ENCODE measurements around the gene TSPAN5. TPM values are rescaled to one million over a fixed set of nuclear protein-coding genes. Genes with fewer than 3 reads are reported as not detected.

Gene TSPAN5
- total RNA-seq, 4 donors from 2014 or later = 25.5 to 41.5 (median 36.5) TPM

GRCh38 chr4:98613453-98614075 lies 44.8 kb downstream of the TSPAN5 start:
- intact Hi-C loops (cut with DNase I; ENCODE audit: low total_unique reads) = no loop called here
- H3K4me3 ChIP-seq (ENCODE audit: low read depth, poor library complexity, severe bottlenecking) = no peak overlapping the region
- TF ChIP-seq POLR2A (IDR thresholded peaks at IDR 0.05) (no peak), CTCF (IDR thresholded peaks at IDR 0.05) (no peak)
- DNase-seq (ENCODE audit: low spot score in 2 of 2) = no peak
- WGBS, 2 donors = 64 to 65% methylated on average over 4 of the region's 4 CpGs

GRCh38 chr4:98612318-98613250 lies 45.8 kb downstream of the TSPAN5 start:
- no peak overlapping the region for H3K4me3 ChIP-seq (ENCODE audit: low read depth, poor library complexity, severe bottlenecking)
- TF ChIP-seq POLR2A (IDR thresholded peaks at IDR 0.05) = no peak
- TF ChIP-seq CTCF (IDR thresholded peaks at IDR 0.05) = no peak
- no peak for DNase-seq (ENCODE audit: low spot score in 2 of 2)
- intact Hi-C loops (cut with DNase I; ENCODE audit: low total_unique reads) = no loop called here
- WGBS, 2 donors = 86% methylated on average over 11 of the region's 11 CpGs

DNA sequence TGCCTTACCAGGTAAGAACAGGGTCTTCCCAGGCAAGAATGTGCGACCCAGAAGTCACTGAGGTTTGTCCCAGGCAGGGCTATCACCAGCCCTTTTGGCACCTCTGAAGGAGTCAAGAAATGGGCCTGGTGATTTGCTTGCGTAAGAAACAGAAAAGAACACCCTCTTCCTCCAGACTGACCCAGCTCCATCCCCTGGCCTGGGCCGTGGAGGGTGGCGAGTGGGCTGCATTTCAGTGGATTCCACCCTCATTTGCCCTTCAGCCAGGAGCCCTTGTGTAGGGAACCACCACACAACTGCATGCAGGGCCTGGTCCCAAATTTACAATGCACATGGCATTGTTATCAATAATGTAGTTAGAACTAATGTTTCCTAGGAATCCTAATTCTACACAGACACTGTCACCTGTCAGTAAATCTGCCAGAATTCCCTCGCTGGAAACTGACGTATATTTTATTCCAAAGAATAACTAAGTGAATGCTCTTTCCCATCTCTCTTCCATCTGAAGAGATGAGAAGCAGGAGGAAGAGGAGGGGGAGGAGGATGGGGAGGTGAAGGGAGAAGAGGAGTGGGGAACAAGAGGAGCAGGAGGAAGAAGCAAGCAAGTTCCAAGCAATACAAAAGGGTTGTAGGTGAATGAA lies 46.6 kb downstream of the TSPAN5 start:
- no peak overlapping the region for H3K4me3 ChIP-seq (ENCODE audit: low read depth, poor library complexity, severe bottlenecking)
- intact Hi-C loops (cut with DNase I; ENCODE audit: low total_unique reads) = no loop called here
- 86 to 98% methylated on average over 6 of the region's 6 CpGs for WGBS, 2 donors
- DNase-seq (ENCODE audit: low spot score in 2 of 2) = no peak
- TF ChIP-seq CTCF (IDR thresholded peaks at IDR 0.05) = no peak
- TF ChIP-seq POLR2A (IDR thresholded peaks at IDR 0.05) = no peak

- no peak overlapping the region for H3K4me3 ChIP-seq (ENCODE audit: low read depth, poor library complexity, severe bottlenecking)
- intact Hi-C loops (cut with DNase I; ENCODE audit: low total_unique reads) = no loop called here
- TF ChIP-seq POLR2A (IDR thresholded peaks at IDR 0.05) (no peak), CTCF (IDR thresholded peaks at IDR 0.05) (no peak)
- no peak for DNase-seq (ENCODE audit: low spot score in 2 of 2)
- 63 to 81% methylated on average over 6 of the region's 6 CpGs for WGBS, 2 donors
Measured at GRCh38 chr4:98610926-98611676, 47.3 kb downstream of the TSPAN5 start.

- intact Hi-C loops (cut with DNase I; ENCODE audit: low total_unique reads) = no loop called here
- 63 to 95% methylated on average over 6 of the region's 6 CpGs for WGBS, 2 donors
- no peak for TF ChIP-seq CTCF (IDR thresholded peaks at IDR 0.05)
- TF ChIP-seq POLR2A (IDR thresholded peaks at IDR 0.05) = no peak
- no peak for DNase-seq (ENCODE audit: low spot score in 2 of 2)
- no peak overlapping the region for H3K4me3 ChIP-seq (ENCODE audit: low read depth, poor library complexity, severe bottlenecking)
Measured at GRCh38 chr4:98610431-98610830, 48.0 kb downstream of the TSPAN5 start.

All from lower leg skin (tissue), 4 donors.